HEK293T (cell line): ENCODE results near the gene MPRIP.

Experiments used
- CTCF ChIA-PET: fragments of 350-600 bp; formaldehyde crosslinking; extraction: SDS; loops from one replicate; lab custom pipeline; 2021; ENCODE audit warnings: antibody characterized with exemption, inconsistent platforms; lab: Yijun Ruan, JAX
- POLR2A ChIA-PET: fragments of 350-600 bp; formaldehyde crosslinking; extraction: SDS; loops from one replicate; lab custom pipeline; 2020; ENCODE audit warnings: antibody characterized with exemption, inconsistent platforms; lab: Yijun Ruan, JAX
- DNase-seq: peaks from one replicate; pipeline ENCODE4 v3.0.0; 2012; ENCODE audit warnings: mixed read lengths; ENCODE audit errors: extremely low spot score
- ARNT ChIP-seq: fragments of 450-650 bp; IDR thresholded peaks from 2 replicates; pipeline ENCODE4 v1.6.1; 2017; ENCODE audit warnings: mild to moderate bottlenecking
- BHLHE40 ChIP-seq: fragments of 450-650 bp; IDR thresholded peaks from 2 replicates; pipeline ENCODE4 v1.6.1; 2016; ENCODE audit warnings: mild to moderate bottlenecking, moderate library complexity, borderline replicate concordance
- CTBP1 ChIP-seq: fragments of 450-650 bp; IDR thresholded peaks from 2 replicates; pipeline ENCODE4 v1.6.1; 2016; ENCODE audit warnings: borderline replicate concordance
- ELF4 ChIP-seq: fragments of 450-650 bp; IDR thresholded peaks from 2 replicates; pipeline ENCODE4 v1.6.1; 2017; ENCODE audit warnings: antibody characterized with exemption
- FOXA1 ChIP-seq: fragments of 450-650 bp; IDR thresholded peaks from 2 replicates; pipeline ENCODE4 v1.6.1; 2016; ENCODE audit warnings: mild to moderate bottlenecking
- FOXK2 ChIP-seq: fragments of 450-650 bp; IDR thresholded peaks from 2 replicates; pipeline ENCODE4 v1.6.1; 2016; ENCODE audit warnings: mild to moderate bottlenecking
- FOXM1 ChIP-seq: fragments of 450-650 bp; IDR thresholded peaks from 2 replicates; pipeline ENCODE4 v1.6.1; 2017; ENCODE audit warnings: mild to moderate bottlenecking, borderline replicate concordance
- HDGF ChIP-seq: fragments of 450-650 bp; IDR thresholded peaks from 2 replicates; pipeline ENCODE4 v1.6.1; 2017; ENCODE audit warnings: antibody characterized with exemption, borderline replicate concordance
- L3MBTL2 ChIP-seq: fragments of 450-650 bp; conservative IDR thresholded peaks from 2 replicates; pipeline ENCODE4 v1.6.1; 2016; ENCODE audit warnings: mild to moderate bottlenecking
- LEF1 ChIP-seq: fragments of 450-650 bp; IDR thresholded peaks from 2 replicates; pipeline ENCODE4 v1.6.1; 2017; ENCODE audit warnings: mild to moderate bottlenecking, borderline replicate concordance
- NFRKB ChIP-seq: fragments of 450-650 bp; IDR thresholded peaks from 2 replicates; pipeline ENCODE4 v1.6.1; 2016; ENCODE audit warnings: mild to moderate bottlenecking, moderate library complexity
- PKNOX1 ChIP-seq: fragments of 450-650 bp; IDR thresholded peaks from 2 replicates; pipeline ENCODE4 v1.6.1; 2016
- SP1 ChIP-seq: fragments of 450-650 bp; IDR thresholded peaks from 2 replicates; pipeline ENCODE4 v1.6.1; 2017
- SUZ12 ChIP-seq: fragments of 450-650 bp; IDR thresholded peaks from 2 replicates; pipeline ENCODE4 v1.6.1; 2016; ENCODE audit warnings: mild to moderate bottlenecking
- TARDBP ChIP-seq: fragments of 450-650 bp; IDR thresholded peaks from 2 replicates; pipeline ENCODE4 v1.6.1; 2016
- ZNF384 ChIP-seq: fragments of 450-650 bp; IDR thresholded peaks from 2 replicates; pipeline ENCODE4 v1.6.1; 2016

The MPRIP gene

DNA sequence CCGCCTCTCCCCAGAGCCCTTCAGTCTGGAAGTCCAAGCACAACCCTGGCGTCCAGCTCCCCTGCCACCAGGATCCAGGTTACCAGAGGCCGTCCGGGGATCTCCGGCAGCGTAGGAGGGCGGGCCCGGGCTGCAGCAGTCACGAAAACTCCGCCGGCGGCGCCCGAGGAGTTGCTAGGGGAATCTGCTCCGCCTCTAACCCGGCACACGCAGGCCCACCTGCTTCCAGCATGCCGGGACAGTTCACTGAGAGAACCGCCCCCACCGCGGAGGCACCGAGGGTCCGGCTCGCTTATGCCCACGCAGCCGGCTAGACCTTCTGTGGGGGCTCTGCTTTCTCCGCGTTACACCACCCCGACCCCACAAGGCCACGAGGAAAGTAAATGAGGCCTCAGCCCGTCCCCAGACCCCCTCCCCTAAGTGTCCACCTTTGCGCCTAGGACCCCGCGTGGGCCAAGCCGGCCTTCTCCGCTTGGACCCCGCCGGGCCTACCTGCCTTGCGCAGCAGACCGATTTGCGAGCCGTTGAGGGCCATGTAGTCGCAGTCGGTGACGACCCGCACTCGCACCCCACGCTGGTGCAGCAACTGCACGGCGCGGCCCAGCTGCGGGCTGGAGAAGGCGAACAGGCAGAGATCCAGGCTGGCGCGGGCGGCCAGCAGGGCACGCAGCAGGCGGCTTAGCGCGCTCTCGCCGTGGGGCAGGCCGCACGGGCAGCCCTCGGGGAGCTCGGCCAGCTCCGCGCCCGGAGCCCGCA is 163.3 kb downstream of the MPRIP start:
- POLR2A ChIA-PET, result interaction anchor here (0.6 kb wide), 1 partner anchor 30 kb away, joined by 3 read pairs; no protein-coding TSS in a partner anchor
- DNase-seq, result peak; percentile 70
- TF ChIP-seq L3MBTL2 (peak; percentile 70), HDGF (no peak)
- CTCF ChIA-PET, result interaction anchor here (0.6 kb wide), 1 partner anchor 1672 kb away, joined by 3 read pairs; no protein-coding TSS in a partner anchor

DNA sequence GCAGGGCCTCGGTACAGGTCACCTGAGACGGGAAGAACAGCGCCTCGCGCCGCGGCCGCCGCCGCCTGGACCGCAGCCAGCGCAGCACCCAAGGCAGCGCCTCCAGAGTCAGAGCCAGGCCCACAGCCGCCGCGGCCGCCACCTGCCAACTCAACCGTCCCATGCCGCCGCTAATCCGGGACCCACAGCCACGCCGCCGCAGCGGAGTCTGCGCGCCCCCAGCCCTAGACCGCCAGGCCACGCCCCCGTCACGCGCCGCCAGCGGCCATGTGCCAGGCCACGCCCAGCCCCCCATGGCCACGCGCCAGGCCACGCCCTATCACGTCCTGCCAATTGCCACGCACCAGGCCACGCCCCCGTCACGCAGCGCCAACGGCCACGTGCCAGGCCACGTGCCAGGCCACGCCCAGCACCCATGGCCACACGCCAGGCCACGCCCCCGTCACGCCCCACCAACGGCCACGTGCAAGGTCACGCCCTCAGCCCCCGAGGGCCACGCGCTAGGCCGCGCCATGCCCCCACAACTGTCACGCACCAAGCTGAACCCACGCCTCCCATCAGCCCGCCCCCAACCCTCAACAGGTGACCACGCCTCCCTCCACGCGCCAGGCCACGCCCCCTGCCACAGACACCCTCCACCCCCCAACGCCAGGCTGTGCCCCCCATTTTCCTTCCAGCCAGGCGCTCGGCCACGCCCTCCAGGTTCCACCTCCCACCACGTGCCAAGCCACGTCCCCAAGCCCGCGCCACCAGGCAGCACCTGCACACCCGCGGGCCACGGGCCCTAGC is 164.1 kb downstream of the MPRIP start, which contains the start of gene PLD6:
PLD6 (minus strand) TSS at position 210 of the 789 bp plus-strand sequence; CDS start at position 163, 47 bp downstream.
- peak; percentile 94 for DNase-seq
- POLR2A ChIA-PET, result interaction anchor here (0.6 to 1.8 kb wide), 2 partner anchors 29 to 30 kb away, joined by 3 to 9 read pairs; partner anchors contain the start of gene FLCN
- TF ChIP-seq TARDBP (peak; percentile 76), CTBP1 (0 out of 2 replicates have a peak, but pooled peaks have one; percentile 32), ELF4 (no peak), ARNT (peak; percentile 98), FOXK2 (no peak), FOXA1 (no peak), SP1 (peak; percentile 94), SUZ12 (no peak), PKNOX1 (0 out of 2 replicates have a peak, but pooled peaks have one; percentile 29), NFRKB (no peak), ZNF384 (no peak), L3MBTL2 (peak; percentile 84)
- CTCF ChIA-PET, result interaction anchor here (0.6 kb wide), 1 partner anchor 1671 kb away, joined by 3 read pairs; no protein-coding TSS in a partner anchor

- no peak for TF ChIP-seq ELF4
- TF ChIP-seq HDGF, result no peak
- TF ChIP-seq ZNF384, result no peak
- TF ChIP-seq FOXA1, result no peak
- TF ChIP-seq SUZ12, result no peak
- no peak for DNase-seq
- POLR2A ChIA-PET, result interaction anchor here (1.8 kb wide), 1 partner anchor 29 kb away, joined by 9 read pairs; the partner anchor contains the start of gene FLCN
- CTCF ChIA-PET, result no interaction called here
Observed at GRCh38 chr17:17206913-17207335, 164.7 kb downstream of the MPRIP start.

DNA sequence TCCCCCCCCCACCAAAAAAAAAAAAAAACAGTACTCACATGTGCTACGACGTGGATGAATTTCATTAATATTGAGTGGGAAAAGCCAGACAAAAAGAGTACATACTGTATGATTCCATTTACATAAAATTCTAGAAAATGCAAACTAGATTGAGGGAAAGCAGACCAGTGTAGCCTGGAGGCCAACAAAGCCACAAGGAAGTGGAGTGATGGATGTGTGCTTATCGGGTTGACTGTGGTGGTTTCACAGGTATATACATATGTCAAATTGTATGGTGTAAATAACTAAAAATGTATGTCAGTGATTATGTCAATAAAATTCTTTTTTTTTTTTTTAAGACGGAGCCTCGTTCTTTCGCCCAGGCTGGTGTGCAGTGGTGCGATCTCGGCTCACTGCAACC is 165.7 kb downstream of the MPRIP start:
- ChIA-PET CTCF (no interaction called here), POLR2A (interaction anchor here (1.8 kb wide), 1 partner anchor 28 kb away, joined by 9 read pairs; the partner anchor contains the start of gene FLCN)
- TF ChIP-seq ARNT (no peak), FOXA1 (no peak), L3MBTL2 (no peak), NFRKB (no peak), BHLHE40 (no peak), SP1 (no peak), HDGF (no peak), FOXM1 (no peak), LEF1 (no peak)
- DNase-seq, result no peak

DNA sequence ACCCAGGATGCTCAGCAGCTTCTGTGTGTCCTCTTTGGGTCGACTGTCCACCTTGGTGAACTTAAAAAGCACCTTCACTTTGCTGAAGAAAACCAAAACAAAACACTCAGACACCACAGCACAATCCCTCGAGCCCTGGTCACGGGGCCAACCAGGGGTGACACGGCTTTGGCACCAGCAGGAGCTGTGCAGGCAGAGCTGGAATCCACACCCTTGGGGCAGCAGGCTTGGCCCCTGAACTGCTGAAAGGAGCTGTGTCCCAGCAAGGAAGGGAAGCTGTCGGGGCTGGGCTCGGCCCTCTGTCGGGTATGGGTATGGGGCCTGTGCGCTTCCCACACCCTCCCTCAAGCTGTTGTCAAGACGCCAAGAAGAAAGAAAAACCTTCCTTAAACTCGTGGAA is 171.5 kb downstream of the MPRIP start:
- POLR2A ChIA-PET, result interaction anchor here (1.0 kb wide), 1 partner anchor 33 kb away, joined by 3 read pairs; no protein-coding TSS in a partner anchor
- no peak for TF ChIP-seq TARDBP
- TF ChIP-seq NFRKB, result no peak
- no peak for TF ChIP-seq ELF4
- TF ChIP-seq LEF1, result no peak
- TF ChIP-seq L3MBTL2, result no peak
- no peak for TF ChIP-seq SUZ12
- no peak for TF ChIP-seq SP1
- no peak for TF ChIP-seq HDGF
- TF ChIP-seq BHLHE40, result no peak
- TF ChIP-seq CTBP1, result no peak
- no peak for TF ChIP-seq ZNF384
- TF ChIP-seq FOXA1, result no peak
- no peak for TF ChIP-seq PKNOX1
- no peak for TF ChIP-seq ARNT
- no peak for TF ChIP-seq FOXM1
- CTCF ChIA-PET, result no interaction called here
- DNase-seq, result no peak

- TF ChIP-seq ELF4 (no peak), ARNT (no peak), PKNOX1 (no peak)
- POLR2A ChIA-PET, result no interaction called here
- DNase-seq, result no peak
- CTCF ChIA-PET, result no interaction called here
Observed at GRCh38 chr17:17214646-17215436, 172.6 kb downstream of the MPRIP start.
